SK-MEL-5 (cell line): ENCODE measurements around the gene PLEK. TPM values are rescaled to one million over a fixed set of nuclear protein-coding genes. Genes with fewer than 3 reads are reported as not detected.
"Not testable (repeated sequence)": the region's sequence is repeated elsewhere in the genome, so short reads cannot be mapped to it uniquely, and the experiment has no call there.

Experiments used
- DNase-seq: peaks from one replicate; pipeline ENCODE4 v3.0.0-alpha.2; 2016; ENCODE audit warnings: low read depth, low spot score
- in situ Hi-C: cut with HindIII; loops from 2 replicates; pipeline ENCODE4 v1.10.0; 2016; ENCODE audit warnings: low sequenced_read_pairs, high pct_unique_total_duplicates, low pct_unique_long_range_greater_than_20kb
- total RNA-seq: library from RNA; depleted of rRNA; stranded (reverse); fragments of >200 nt; shearing (Covaris generic); gene quantifications from 2 replicates; pipeline ENCODE4 v1.2.3, GENCODE V29; 2014

PLEK gene
- total RNA-seq, 1 experiment from 2014 or later: not detected

DNA sequence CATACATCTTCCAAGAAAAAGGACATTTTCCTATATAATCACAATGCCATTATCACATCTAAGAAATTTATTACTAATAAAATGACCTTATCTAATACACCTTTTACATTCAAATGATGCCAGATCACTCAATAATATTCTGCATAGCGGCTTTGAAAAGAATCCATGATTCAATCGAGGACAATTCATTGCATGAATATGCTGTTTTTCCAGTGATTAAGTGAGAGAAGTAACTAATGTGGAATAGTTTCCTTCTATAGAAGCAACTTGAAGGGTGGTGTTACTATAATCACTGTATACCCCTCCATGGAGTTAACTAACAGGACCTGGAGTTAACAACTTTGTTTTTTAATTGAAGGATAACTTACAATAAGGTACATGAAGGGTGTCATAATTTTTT, 9.1 kb downstream of the PLEK start:
- no peak for DNase-seq
- in situ Hi-C loops: no loop called here

DNA sequence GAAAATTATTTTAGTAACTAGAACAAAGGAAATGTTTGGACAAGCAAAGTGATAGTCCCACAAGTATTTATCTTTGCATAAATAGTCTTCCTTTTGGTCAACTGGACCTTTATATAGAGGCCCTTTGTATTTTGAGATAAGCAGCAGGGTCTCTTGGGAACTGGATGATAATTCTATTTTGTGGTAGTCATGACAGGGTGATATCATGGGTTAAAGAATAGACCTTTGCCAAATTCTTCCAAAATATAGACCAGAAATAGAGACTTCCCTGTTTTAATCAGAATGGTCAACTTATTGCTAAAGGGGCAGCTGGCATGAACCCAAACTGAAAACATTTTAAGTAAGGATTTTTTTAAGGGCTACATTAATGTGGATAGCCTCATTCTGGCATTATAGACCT, 10.5 kb downstream of the PLEK start:
- in situ Hi-C loops: no loop called here
- DNase-seq: peak; percentile 82

DNA sequence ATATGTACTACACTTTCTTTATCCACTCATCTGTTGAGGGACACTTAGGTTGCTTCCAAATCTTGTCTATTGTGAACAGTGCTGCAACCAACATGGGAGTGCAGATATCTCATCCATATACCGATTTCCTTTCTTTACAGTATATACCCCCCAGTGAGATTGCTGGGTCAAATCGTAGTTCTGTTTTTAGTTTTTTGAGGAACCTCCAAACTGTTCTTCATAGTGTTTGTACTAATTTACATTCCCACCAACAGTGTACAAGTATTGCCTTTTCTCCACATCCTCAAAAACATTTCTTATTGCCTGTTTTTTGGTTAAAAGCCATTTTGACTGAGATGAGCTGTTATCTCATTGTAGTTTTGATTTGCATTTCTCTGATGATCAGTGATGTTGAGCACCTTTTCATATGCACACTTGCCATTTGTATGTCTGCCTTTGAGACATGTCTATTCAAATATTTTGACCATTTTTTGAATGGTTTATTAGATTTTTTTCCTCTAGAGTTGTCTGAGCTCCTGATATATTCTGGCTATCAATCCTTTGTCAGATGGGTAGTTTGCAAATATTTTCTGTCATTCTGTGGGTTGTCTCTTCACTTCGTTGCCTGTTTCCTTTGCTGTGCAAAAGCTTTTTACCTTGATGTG, 12.2 kb downstream of the PLEK start:
- no peak for DNase-seq
- in situ Hi-C loops: no loop called here

DNA sequence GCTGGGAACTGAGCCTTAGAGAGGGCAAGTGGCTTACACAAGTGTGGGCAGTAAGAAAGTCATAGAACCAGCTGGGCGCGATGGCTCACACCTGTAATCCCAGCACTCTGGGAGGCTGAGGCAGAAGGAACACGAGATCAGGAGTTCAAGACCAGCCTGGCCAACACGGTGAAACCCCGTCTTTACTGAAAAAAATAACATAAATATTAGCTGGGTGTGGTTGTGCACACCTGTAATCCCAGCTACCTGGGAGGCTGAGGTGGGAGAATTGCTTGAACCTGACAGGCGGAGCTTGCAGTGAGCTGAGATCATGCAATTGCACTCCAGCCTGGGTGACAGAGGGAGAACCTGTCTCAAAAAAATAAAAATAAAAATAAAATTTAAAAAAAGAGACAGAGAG, 13.7 kb downstream of the PLEK start:
- DNase-seq, in situ Hi-C loops: not testable (repeated sequence)

DNA sequence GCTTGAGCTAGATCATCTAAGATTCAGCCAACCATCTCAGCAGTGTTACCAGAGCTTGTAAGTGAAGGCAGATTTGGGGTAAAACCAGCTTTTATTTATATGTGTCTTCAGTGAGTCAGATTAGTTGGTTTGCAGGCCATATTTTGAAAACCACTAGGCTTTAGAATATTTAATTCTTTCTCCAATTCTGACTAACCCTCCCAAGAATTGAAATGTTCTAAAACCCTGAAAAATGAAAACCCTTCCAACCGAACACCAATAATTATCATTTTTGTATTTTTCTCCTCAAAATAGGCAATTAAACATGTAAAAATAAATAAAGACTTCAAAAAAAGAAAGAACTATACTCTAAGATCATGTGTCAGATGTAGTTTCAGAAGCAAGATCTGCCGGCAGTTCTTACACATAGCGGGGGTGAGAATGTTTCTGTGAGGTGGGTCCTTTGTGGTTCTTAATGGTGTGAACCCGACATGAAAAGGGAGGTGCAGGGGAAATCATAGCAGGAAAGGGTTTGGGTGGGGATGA, 14.2 kb downstream of the PLEK start:
- no peak for DNase-seq
- in situ Hi-C loops: no loop called here

DNA sequence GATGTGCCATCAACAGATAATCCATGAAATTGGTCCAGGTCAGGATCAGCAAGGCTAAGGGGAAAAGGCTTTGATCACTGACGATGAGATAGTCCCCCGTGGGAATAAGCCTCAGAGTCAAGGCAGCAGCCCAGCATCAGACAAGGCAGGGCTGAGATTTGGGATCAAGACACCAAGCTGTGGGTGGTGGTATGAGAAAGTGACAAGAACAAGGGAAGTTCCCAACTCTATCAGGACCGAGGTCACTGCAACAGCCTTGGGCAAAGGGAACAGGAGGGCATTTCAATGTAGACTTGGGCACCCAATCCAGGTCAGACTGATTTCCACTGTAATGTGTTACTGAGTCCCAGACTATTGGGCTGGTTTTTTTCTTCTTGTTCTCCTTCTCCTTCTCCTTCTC, 18.7 kb downstream of the PLEK start:
- no peak for DNase-seq
- in situ Hi-C loops: no loop called here

DNA sequence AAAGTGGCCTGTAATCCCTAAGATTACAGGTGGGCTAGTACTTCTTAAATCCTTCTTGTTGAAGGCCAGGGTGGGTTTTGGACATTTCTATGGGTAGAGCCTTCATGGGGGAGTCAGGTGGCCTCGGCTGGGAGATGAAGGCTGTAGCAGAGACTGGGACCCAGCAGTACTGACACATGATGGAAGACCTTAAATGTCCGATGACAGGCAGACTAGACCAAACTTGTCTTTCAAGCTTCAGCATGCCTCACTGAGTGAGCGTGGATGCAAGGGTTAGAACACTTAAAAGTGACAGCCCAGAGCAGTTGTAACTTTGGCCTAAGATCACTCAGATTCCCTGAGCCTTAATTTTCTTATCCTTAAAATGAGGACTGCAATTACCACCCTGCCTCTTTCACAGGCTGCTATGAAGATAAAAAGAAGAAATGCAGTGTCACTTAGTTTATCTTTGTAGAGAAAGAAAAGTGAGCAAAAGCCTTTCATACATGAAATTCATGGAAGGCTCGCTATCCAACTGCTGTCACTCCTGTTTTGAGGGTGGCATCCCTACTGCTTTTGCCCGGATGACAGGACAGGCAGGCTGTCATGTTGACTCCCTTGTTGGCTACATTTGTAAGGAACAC, 19.5 kb downstream of the PLEK start:
- in situ Hi-C loops: no loop called here
- no peak for DNase-seq

DNA sequence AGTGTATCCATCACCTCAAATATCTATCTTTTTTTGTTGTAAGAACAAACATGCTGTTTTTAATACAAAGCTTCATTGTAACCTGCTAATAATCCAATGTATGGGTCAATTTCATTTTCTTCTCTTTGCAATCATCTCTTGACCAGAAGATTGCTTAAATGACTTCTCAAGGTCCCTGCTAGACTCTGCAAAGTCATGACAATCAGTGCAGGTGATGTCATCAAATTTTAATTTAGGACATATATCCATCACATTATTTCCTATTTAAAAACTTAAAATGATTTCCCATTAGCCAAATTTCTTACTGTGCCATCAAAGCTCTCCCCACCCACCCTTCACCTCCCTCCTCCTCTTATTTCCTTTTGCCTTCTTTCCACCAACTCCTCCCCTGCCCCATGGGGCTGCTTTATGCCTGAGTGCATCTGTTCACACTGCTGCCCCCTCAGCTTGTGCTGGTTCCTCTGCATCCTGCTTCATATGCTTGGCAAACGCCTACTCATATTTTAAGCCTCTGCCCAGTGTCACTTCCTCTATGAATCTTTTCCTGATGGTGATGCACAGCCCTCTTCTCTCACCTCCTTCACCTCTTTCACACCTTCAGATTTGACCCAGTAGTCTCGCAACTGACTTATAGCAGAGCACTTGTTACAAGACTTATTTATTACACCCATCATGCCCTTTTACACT, 20.3 kb downstream of the PLEK start:
- in situ Hi-C loops: no loop called here
- DNase-seq: no peak

DNA sequence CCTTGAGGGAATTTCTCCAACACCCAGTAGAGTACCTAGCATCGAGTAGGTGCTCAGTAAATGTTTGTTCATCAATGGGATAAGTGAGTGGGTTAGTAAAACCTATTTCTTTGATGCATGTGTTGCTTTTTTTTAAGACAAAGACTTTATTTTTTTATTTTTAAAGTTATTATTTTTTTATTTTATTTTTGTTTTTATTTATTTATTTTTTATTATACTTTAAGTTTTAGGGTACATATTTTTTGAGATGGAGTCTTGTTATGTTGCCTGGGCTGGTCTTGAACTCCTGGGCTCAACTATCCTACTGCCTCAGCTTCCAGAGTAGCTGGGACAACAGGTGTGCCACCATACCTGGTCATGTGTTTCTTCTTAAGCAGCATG, 20.8 kb downstream of the PLEK start:
- in situ Hi-C loops: no loop called here
- no peak for DNase-seq

DNA sequence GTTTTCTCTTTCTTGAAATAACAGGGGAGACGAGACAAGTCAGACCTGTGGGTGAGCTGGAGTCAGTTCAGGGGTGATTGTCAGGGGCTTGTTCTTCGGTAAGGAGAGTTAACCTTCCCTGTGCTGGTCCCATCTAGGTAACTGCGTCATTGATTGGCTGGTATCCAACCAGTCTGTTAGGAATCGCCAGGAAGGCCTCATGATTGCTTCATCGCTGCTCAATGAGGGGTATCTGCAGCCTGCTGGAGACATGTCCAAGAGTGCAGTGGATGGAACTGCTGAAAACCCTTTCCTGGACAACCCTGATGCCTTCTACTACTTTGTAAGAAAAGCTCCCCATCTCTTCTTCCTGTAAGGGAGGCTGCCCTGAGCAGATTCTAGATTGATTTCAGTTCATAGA, 21.3 kb downstream of the PLEK start:
- no peak for DNase-seq
- in situ Hi-C loops: no loop called here

DNA sequence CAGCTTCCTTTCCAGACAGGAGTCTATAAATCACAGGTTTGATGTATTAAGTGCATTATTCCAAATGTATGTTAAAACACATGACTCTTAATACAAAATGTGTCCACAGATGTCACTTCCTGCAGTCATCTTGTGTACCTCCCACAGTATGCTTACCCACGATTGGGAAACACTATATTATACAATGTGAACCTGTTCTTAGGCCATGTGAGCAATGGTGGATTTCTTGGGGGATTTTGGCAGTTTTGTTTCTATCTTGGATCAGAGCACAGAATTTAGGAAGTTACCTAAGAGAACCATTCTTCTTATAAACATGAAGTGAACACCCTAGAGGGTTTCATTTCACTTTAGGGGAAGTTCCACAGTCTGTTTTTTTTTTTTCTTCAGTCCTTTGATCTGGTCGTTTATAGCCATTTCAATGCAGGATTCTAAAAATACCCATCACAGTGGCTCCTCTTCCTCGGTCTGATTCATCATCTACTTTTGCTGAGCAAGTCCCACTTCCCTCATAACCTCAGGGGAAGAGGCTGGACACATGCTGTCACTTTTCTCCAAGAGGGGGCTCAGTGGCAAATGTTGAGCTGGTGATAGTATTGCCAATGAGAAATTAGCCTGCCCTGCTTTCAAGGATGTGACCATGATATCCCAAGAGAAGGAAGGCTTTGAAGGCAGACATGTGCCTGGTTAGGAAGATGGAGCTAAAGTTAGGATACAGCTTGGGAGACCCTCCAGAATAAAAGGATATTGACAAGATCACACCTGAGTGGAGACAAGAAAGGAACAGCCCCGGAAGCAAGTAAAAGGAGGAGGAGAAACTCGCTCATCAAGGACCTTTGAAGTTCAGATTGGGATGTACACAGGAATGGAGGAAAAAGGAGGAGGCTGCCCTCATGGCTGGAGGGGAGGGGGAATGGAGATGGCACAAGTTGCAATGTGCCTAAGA, 22.6 kb downstream of the PLEK start:
- in situ Hi-C loops: no loop called here
- no peak for DNase-seq

DNA sequence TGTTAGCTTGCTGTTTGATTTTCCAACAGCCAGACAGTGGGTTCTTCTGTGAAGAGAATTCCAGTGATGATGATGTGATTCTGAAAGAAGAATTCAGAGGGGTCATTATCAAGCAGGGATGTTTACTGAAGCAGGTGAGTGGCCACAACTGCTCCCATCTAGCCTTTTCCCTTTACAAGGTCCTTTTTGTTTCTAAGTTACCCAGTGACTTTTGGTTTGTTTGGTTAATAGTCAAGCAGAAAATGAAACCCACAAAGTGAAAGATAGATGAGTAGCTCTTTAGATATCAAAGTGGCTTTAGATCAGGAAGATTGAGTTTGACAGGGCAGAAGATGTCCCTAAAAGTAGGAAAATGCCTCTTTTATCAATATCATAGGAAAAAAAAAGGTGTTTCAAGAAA, 23.3 kb downstream of the PLEK start:
- no peak for DNase-seq
- in situ Hi-C loops: no loop called here

DNA sequence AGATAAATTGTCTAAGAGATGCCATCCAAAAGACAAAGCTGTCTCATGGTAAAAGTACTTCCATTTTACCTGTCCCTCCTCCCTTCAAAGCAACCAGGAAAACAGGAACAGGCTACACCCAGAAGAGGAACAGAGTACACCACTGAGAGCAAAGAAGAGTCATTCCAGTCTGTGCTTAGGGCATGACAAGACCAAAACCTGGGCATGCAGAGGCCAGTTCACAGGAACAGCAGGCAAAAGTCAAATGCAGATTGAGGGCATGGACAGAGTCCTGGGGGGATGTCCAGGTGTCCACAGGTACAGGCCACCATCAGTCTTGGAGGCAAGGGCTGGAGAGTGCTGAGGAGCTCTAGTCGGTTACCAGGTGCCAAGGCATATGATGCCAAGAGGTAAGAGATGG, 23.7 kb downstream of the PLEK start:
- in situ Hi-C loops: no loop called here
- DNase-seq: no peak

DNA sequence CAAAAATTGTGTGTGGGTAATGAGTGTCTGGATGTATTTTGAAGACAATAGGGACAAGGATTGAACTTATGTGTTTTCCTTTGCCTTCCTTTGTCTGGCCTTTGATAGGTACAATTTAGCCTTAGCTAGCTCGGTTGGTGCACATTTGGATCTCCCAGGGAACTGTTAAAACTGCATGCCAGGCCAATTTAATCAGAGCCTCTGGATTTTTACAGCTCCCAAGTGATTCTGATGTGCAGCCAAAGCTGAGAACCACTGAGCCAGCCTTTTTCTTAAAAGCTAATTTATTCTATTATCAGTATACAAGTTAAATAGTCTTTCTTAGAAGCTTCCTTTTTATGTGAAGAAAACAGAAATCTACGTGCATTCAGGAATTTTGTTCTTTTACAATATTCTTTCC, 25.0 kb downstream of the PLEK start:
- no peak for DNase-seq
- in situ Hi-C loops: no loop called here

DNA sequence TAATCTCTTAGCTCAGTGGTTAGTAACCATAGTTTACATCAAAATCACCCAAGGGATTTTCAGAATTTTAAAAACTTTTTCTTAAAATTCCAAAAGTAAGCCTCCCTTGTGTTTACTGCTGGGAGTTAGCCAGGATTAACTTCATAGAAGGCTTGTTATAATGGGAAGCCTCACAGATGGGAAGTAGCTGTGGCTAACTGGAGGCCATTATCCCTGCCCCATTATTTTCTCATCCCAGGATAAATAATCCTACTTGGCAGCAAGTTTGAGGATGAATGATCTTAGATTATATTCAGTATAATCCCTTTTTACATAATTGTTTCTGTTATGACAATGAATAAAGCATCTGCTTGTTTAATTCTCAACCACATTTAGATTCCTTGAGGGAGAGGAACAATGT, 25.5 kb downstream of the PLEK start:
- in situ Hi-C loops: no loop called here
- DNase-seq: no peak

DNA sequence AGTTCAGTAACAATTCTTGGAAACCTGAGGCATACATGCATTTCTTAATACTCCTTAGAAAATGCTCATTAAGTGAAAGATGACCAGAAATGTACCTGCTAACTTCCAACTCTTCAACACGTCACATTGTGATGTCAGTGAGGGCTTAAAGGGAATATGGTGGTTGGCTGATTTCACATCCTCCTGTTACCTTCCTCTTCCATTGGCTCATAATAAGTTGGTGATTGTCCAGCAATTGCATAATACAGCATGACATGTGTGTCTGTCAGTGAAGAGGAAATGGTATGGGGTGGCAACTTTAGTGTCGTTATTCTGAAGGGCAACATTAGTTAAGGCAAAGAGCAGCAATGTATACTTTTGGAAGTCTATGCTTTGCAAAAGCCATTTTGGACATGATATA, 26.0 kb downstream of the PLEK start:
- in situ Hi-C loops: no loop called here

DNA sequence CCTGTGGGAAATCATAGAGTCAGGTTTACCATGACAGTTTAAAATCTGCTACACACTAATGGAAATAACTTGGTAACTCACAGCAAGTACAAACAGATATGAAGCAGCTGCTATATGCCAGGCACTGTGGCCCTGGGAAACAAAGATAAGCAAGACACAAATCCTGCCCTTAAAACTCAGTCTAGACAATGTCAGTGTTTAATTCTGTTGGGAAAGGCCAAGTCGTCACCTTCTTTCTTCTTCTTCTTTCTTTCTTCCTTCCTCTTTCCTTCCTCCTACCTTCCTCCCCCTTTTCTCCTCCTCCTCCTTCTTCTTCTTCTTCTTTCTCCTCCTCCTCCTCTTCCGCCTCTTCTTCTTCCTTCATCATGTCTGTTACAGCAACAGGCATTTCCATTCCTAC, 26.8 kb downstream of the PLEK start:
- in situ Hi-C loops: no loop called here
- no peak for DNase-seq

More for the DNA sequence above, 26.0 kb downstream of the PLEK start:
- DNase-seq: no peak

DNA sequence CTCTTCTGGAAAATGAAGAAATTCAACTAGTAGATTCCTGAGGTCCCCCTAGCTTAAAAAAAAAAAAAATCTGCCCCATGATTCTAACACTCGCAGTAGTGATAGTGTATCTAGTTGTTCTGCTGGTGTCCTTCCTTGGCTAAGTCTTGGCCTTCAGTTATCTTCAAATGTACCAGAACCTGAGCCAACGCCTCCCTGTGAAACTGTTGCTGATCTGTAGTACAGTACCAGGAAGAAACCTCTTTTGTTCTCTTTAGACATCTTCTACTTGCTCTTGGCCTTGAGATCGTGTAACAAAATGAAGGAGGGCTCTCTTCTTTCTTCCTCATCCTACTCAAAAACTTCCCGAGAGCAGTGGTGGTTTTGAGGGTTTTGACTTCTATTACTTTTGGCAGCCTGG, 31.0 kb downstream of the PLEK start:
- in situ Hi-C loops: no loop called here
- no peak for DNase-seq
